Measurements from ENCODE around the gene SAMD3. TPM values are rescaled to one million over a fixed set of nuclear protein-coding genes. Genes with fewer than 3 reads are reported as not detected.

Gene SAMD3
- total RNA-seq, 1 experiment from 2014 or later: not detected

GRCh38 chr6:130115036-130115435 is 107.7 kb downstream of the SAMD3 start:
- intact Hi-C loops (cut with micrococcal nuclease): no loop called here
- no peaks in the 10 kb centered on the region for H3K4me1 Mint-ChIP-seq (ENCODE audit: insufficient read depth, unreplicated experiment)
- no peaks in the 10 kb centered on the region for H3K36me3 Mint-ChIP-seq (ENCODE audit: insufficient read depth, unreplicated experiment)
- TF ChIP-seq, protein P1, sequence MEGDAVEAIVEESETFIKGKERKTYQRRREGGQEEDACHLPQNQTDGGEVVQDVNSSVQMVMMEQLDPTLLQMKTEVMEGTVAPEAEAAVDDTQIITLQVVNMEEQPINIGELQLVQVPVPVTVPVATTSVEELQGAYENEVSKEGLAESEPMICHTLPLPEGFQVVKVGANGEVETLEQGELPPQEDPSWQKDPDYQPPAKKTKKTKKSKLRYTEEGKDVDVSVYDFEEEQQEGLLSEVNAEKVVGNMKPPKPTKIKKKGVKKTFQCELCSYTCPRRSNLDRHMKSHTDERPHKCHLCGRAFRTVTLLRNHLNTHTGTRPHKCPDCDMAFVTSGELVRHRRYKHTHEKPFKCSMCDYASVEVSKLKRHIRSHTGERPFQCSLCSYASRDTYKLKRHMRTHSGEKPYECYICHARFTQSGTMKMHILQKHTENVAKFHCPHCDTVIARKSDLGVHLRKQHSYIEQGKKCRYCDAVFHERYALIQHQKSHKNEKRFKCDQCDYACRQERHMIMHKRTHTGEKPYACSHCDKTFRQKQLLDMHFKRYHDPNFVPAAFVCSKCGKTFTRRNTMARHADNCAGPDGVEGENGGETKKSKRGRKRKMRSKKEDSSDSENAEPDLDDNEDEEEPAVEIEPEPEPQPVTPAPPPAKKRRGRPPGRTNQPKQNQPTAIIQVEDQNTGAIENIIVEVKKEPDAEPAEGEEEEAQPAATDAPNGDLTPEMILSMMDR (IDR thresholded peaks at IDR 0.05; ENCODE audit: unreplicated experiment): no peak
- no peak for DNase-seq (ENCODE audit: unreplicated experiment)
- peaks cover 5% of the 10 kb centered on the region for H3K9me3 Mint-ChIP-seq (ENCODE audit: unreplicated experiment)
- no peaks in the 10 kb centered on the region for H3K27me3 Mint-ChIP-seq (ENCODE audit: insufficient read depth, unreplicated experiment)
- no TSS peak for BruUV-seq (replicated peaks)
- ChIA-PET POLR2A (interaction anchor here (0.7 kb wide), 1 partner anchor 71 kb away, joined by 3 read pairs; no protein-coding TSS in a partner anchor), CTCF (interaction anchor here (0.7 kb wide), 1 partner anchor 506 kb away, joined by 3 read pairs; no protein-coding TSS in a partner anchor)
- no peak overlapping the region for H3K27ac Mint-ChIP-seq (ENCODE audit: low read depth, unreplicated experiment)
- no peak overlapping the region for H3K4me3 Mint-ChIP-seq (ENCODE audit: unreplicated experiment)

- H3K27me3 Mint-ChIP-seq (ENCODE audit: insufficient read depth, unreplicated experiment): no peaks in the 10 kb centered on the region
- intact Hi-C loops (cut with micrococcal nuclease): no loop called here
- H3K9me3 Mint-ChIP-seq (ENCODE audit: unreplicated experiment): peaks cover 10% of the 10 kb centered on the region
- no peak for DNase-seq (ENCODE audit: unreplicated experiment)
- CTCF ChIA-PET: no interaction called here
- BruUV-seq (replicated peaks): no TSS peak
- H3K27ac Mint-ChIP-seq (ENCODE audit: low read depth, unreplicated experiment): no peak overlapping the region
- no peaks in the 10 kb centered on the region for H3K36me3 Mint-ChIP-seq (ENCODE audit: insufficient read depth, unreplicated experiment)
- POLR2A ChIA-PET: no interaction called here
- no peak overlapping the region for H3K4me3 Mint-ChIP-seq (ENCODE audit: unreplicated experiment)
- H3K4me1 Mint-ChIP-seq (ENCODE audit: insufficient read depth, unreplicated experiment): no peaks in the 10 kb centered on the region
- TF ChIP-seq, protein P1 (IDR thresholded peaks at IDR 0.05; ENCODE audit: unreplicated experiment): no peak
Observed at GRCh38 chr6:130113201-130113710, 109.5 kb downstream of the SAMD3 start.

DNA sequence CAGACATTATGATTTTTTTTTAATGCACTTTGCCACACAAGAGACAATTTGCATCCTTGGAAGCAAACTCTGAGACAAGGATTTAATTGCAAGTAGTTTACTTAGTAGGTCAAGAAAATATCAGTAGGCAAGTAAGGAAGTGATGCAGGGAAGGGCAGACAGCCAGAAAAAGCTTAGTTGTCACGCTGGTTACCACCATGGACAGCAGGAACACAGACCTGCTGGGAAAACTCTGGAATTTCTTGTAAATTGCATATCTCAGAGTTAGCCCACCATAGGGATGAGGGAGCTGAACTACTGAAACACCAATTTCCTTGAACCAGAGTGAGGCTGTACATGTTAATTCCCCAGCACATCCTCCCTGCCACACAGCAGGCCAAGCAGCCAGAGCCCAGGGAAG is 111.7 kb downstream of the SAMD3 start:
- POLR2A ChIA-PET: interaction anchor here (0.8 kb wide), 1 partner anchor 9 kb away, joined by 3 read pairs; no protein-coding TSS in a partner anchor
- no peak for DNase-seq (ENCODE audit: unreplicated experiment)
- TF ChIP-seq, protein P1 (IDR thresholded peaks at IDR 0.05; ENCODE audit: unreplicated experiment): no peak
- Mint-ChIP-seq H3K27me3 (ENCODE audit: insufficient read depth, unreplicated experiment) (no peaks in the 10 kb centered on the region), H3K27ac (ENCODE audit: low read depth, unreplicated experiment) (no peak overlapping the region), H3K36me3 (ENCODE audit: insufficient read depth, unreplicated experiment) (peaks cover 6% of the 10 kb centered on the region), H3K4me1 (ENCODE audit: insufficient read depth, unreplicated experiment) (no peaks in the 10 kb centered on the region), H3K4me3 (ENCODE audit: unreplicated experiment) (no peak overlapping the region), H3K9me3 (ENCODE audit: unreplicated experiment) (peaks cover 10% of the 10 kb centered on the region)
- intact Hi-C loops (cut with micrococcal nuclease): no loop called here
- no TSS peak for BruUV-seq (replicated peaks)
- CTCF ChIA-PET: interaction anchor here (0.6 to 1.4 kb wide), 3 partner anchors 8 to 1452 kb away, joined by 3 read pairs; no protein-coding TSS in a partner anchor

DNA sequence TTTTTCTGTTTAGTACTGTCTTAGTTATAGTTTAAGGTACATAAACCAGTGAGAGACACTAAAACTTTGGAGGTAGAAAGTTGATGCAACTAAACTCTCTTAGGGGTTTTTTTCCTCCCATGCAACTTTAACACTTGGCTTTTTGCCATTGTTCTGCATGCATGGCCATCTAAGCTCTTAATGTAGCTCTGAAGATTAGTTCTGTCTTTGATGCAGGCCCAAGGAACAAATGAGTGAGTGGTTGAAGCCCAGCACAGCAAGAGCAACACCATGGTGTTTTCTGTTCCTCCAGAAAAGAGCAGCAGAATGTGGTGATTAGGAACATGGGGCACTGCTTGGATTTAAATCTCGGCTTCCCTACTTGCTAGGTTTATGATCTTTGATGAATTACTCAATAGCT is 115.0 kb downstream of the SAMD3 start:
- no TSS peak for BruUV-seq (replicated peaks)

More for the DNA sequence above, 115.0 kb downstream of the SAMD3 start:
- CTCF ChIA-PET: no interaction called here
- intact Hi-C loops (cut with micrococcal nuclease): no loop called here
- no peak overlapping the region for H3K4me3 Mint-ChIP-seq (ENCODE audit: unreplicated experiment)
- no peaks in the 10 kb centered on the region for H3K4me1 Mint-ChIP-seq (ENCODE audit: insufficient read depth, unreplicated experiment)
- POLR2A ChIA-PET: no interaction called here
- H3K27me3 Mint-ChIP-seq (ENCODE audit: insufficient read depth, unreplicated experiment): no peaks in the 10 kb centered on the region
- H3K36me3 Mint-ChIP-seq (ENCODE audit: insufficient read depth, unreplicated experiment): peaks cover 6% of the 10 kb centered on the region
- H3K9me3 Mint-ChIP-seq (ENCODE audit: unreplicated experiment): peaks cover 10% of the 10 kb centered on the region
- DNase-seq (ENCODE audit: unreplicated experiment): no peak
- TF ChIP-seq, protein P1 (IDR thresholded peaks at IDR 0.05; ENCODE audit: unreplicated experiment): no peak
- no peak overlapping the region for H3K27ac Mint-ChIP-seq (ENCODE audit: low read depth, unreplicated experiment)

All from MCF 10A (cell line).